Panc1 (cell line): ENCODE results near the gene SCAP. TPM values are rescaled to one million over a fixed set of nuclear protein-coding genes. Genes with fewer than 3 reads are reported as not detected.

Experiments used
- ATAC-seq: fragments of 200-7000 bp; cut with Tn5 transposase; 2 replicates; pipeline ENCODE4 v1.9.1; 2020; ENCODE audit warnings: mild to moderate bottlenecking, moderate library complexity
- BruUV-seq: library from RNA; stranded (reverse); fragments of 400-500 nt; replicated peaks from 2 replicates; lab custom pipeline; 2021; lab: Mats Ljungman, UMichigan
- CTCF ChIA-PET: fragments of 300-600 bp; sonication (Branson Sonifier 250); formaldehyde crosslinking; loops from one replicate; lab custom pipeline; 2022; ENCODE audit warnings: antibody characterized with exemption; lab: Charles Lee
- POLR2A ChIA-PET: fragments of 300-600 bp; sonication (Branson Sonifier 250); formaldehyde crosslinking; loops from one replicate; lab custom pipeline; 2022; ENCODE audit warnings: antibody characterized with exemption; lab: Charles Lee
- DNase-seq: peaks from one replicate; pipeline ENCODE4 v3.0.0-alpha.2; 2010; ENCODE audit warnings: low read depth, low spot score
- H3K27ac ChIP-seq: 2 replicates; pipeline ENCODE4 v1.5.1; 2011; ENCODE audit warnings: mild to moderate bottlenecking, low read length, inconsistent platforms
- H3K27me3 ChIP-seq: fragments of 200-500 bp; sonication (Bioruptor generic); 2 replicates; pipeline ENCODE4 v1.6.0; 2014; ENCODE audit warnings: low read length, inconsistent platforms; ENCODE audit not compliant: control insufficient read depth, insufficient read depth
- H3K36me3 ChIP-seq: fragments of 200-500 bp; sonication (Bioruptor generic); 2 replicates; pipeline ENCODE4 v1.5.1; 2014; ENCODE audit warnings: inconsistent platforms, mild to moderate bottlenecking, low read length, moderate library complexity; ENCODE audit not compliant: control insufficient read depth, insufficient read depth
- H3K4me1 ChIP-seq: 2 replicates; pipeline ENCODE4 v1.5.1; 2011; ENCODE audit warnings: inconsistent platforms, mild to moderate bottlenecking, low read length, moderate library complexity; ENCODE audit not compliant: control insufficient read depth, insufficient read depth
- H3K4me3 ChIP-seq, 2 experiments: 2 replicates each; pipeline ENCODE4 v1.5.1; 2011 to 2012; ENCODE audit warnings: low read depth in 2 of 2, low read length in 2 of 2, mild to moderate bottlenecking in 2 of 2, inconsistent platforms in 1 of 2, moderate library complexity in 1 of 2
- H3K9me3 ChIP-seq: fragments of 200-500 bp; sonication (Bioruptor generic); 2 replicates; pipeline ENCODE4 v1.5.1; 2014; ENCODE audit warnings: low read depth, mild to moderate bottlenecking, inconsistent platforms, low read length, moderate library complexity; ENCODE audit not compliant: control insufficient read depth, insufficient read depth
- CTCF ChIP-seq: fragments of 450-650 bp; IDR thresholded peaks from 2 replicates; pipeline ENCODE4 v1.5.1; 2017; ENCODE audit warnings: mild to moderate bottlenecking
- POLR2AphosphoS5 ChIP-seq: IDR thresholded peaks from 2 replicates; pipeline ENCODE4 v1.6.1; 2012; ENCODE audit warnings: mild to moderate bottlenecking, low read depth, low read length, moderate library complexity
- REST ChIP-seq, 2 experiments: IDR thresholded peaks; 2 replicates each; pipeline ENCODE4 v1.6.1; 2011 to 2012; ENCODE audit warnings: low read depth in 2 of 2, control low read depth in 1 of 2, low read length in 1 of 2, mild to moderate bottlenecking in 1 of 2, moderate library complexity in 1 of 2; ENCODE audit not compliant: insufficient read depth in 1 of 2
- SIN3A ChIP-seq: IDR thresholded peaks from 2 replicates; pipeline ENCODE4 v1.6.1; 2012; ENCODE audit warnings: low read depth, mild to moderate bottlenecking, low read length, moderate library complexity, borderline replicate concordance; ENCODE audit not compliant: insufficient read depth
- TCF7L2 ChIP-seq: IDR thresholded peaks from 2 replicates; pipeline ENCODE4 v1.6.1; 2011; ENCODE audit warnings: mild to moderate bottlenecking, low read depth, low read length, inconsistent platforms
- in situ Hi-C: cut with HindIII; loops from 2 replicates; pipeline ENCODE4 v1.10.0; 2016; ENCODE audit warnings: low sequenced_read_pairs, low pct_unique_long_range_greater_than_20kb
- intact Hi-C: fragments of 100-400 bp; cut with micrococcal nuclease; formaldehyde crosslinking; loops from one replicate; pipeline ENCODE4 v1.10.0; 2022; ENCODE audit not compliant: unreplicated experiment
- total RNA-seq: library from RNA; stranded (reverse); gene quantifications from one replicate; pipeline ENCODE4 v1.2.1, GENCODE V29; 2021; ENCODE audit not compliant: unreplicated experiment

Gene SCAP
- total RNA-seq, 1 experiment from 2014 or later: 49.7 TPM

- no peaks in the 10 kb centered on the region for H3K27me3 ChIP-seq
- H3K4me3 ChIP-seq: no peak overlapping the region
- in situ Hi-C loops: no loop called here
- no peak for DNase-seq
- intact Hi-C loops: no loop called here
- CTCF ChIA-PET: no interaction called here
- no peaks in the 10 kb centered on the region for H3K9me3 ChIP-seq
- POLR2A ChIA-PET: no interaction called here
- no TSS peak for BruUV-seq
- 0 out of 2 replicates have a peak, but pooled peaks have one; percentile 7 for ATAC-seq
- TF ChIP-seq CTCF: no peak
- no peak for TF ChIP-seq SIN3A
- no peak for TF ChIP-seq POLR2AphosphoS5
- TF ChIP-seq TCF7L2: no peak
- no peaks in the 10 kb centered on the region for H3K36me3 ChIP-seq
- H3K4me1 ChIP-seq: no peaks in the 10 kb centered on the region
- H3K27ac ChIP-seq: no peak overlapping the region
Measured at GRCh38 chr3:47412453-47412756, 63.3 kb downstream of the SCAP start.

GRCh38 chr3:47411696-47412452, 63.9 kb downstream of the SCAP start:
- CTCF ChIA-PET: no interaction called here

More at GRCh38 chr3:47411696-47412452, 63.9 kb downstream of the SCAP start:
- no peak overlapping the region for H3K27ac ChIP-seq
- no peaks in the 10 kb centered on the region for H3K36me3 ChIP-seq
- H3K4me1 ChIP-seq: no peaks in the 10 kb centered on the region
- POLR2A ChIA-PET: no interaction called here
- TF ChIP-seq REST (IDR thresholded peaks at IDR 0.05; ENCODE audit: insufficient read depth in 1 of 2, low read depth in 2 of 2, low read length in 1 of 2) (no peak), POLR2AphosphoS5 (no peak), TCF7L2 (no peak), CTCF (no peak), SIN3A (no peak)
- H3K9me3 ChIP-seq: no peaks in the 10 kb centered on the region
- BruUV-seq: no TSS peak
- H3K4me3 ChIP-seq: no peak overlapping the region
- in situ Hi-C loops: no loop called here
- ATAC-seq (no peak), DNase-seq (no peak)
- no peaks in the 10 kb centered on the region for H3K27me3 ChIP-seq
- intact Hi-C loops: no loop called here
